GM18502 (cell line): ENCODE measurements around the gene LMX1A.

Experiments used
- ATAC-seq: cut with Tn5 transposase; IDR thresholded peaks from one replicate; pipeline ENCODE4 v1.9.1; 2021; ENCODE audit warnings: mild to moderate bottlenecking; ENCODE audit not compliant: unreplicated experiment, poor library complexity

LMX1A gene

GRCh38 chr1:165228111-165228655 lies 128.3 kb downstream of the LMX1A start:
- ATAC-seq: no peak

GRCh38 chr1:165226326-165226725 lies 130.2 kb downstream of the LMX1A start:
- ATAC-seq: no peak

DNA sequence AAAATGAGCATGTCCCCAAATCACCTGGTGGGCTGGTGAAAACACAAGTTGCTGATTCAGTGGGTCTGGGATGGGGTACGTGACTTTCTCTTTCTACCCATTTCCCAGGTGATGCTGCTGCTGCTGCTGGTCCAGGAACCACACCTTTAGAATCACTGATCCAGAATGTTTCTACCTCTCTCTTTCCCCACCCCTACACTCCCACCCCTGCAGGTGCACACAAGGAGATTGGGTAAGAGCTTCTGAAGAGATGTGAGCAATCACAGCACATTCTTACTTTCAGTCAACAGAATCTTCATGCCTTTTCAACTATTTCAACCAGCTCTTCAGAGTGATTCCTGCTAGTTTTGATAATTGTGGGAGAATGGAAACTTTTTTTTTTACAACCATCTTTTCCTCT lies 130.9 kb downstream of the LMX1A start:
- no peak for ATAC-seq

- ATAC-seq: no peak
Observed at GRCh38 chr1:165225062-165225461, 131.5 kb downstream of the LMX1A start.

DNA sequence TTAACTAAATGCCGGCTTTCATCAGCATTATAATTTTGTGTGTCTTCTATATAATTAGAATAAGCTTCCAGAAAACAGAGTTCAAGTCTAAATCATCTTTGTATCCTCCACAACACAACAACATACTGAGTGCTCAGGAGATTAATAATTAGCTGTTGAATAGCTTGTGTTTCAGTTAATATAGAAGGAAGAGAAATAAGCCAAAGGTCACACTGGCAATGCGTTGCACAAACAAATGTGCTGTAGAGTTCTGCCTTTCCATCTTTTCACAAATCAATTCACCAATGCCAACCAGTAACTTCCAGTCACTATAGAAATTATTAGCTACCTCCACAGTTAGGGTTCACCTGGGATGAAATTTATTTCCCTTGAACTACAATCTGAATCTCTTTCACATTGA lies 132.0 kb downstream of the LMX1A start:
- no peak for ATAC-seq

GRCh38 chr1:165222580-165222979 lies 133.9 kb downstream of the LMX1A start:
- no peak for ATAC-seq

- ATAC-seq: no peak
Observed at GRCh38 chr1:165218731-165219130, 137.8 kb downstream of the LMX1A start.

DNA sequence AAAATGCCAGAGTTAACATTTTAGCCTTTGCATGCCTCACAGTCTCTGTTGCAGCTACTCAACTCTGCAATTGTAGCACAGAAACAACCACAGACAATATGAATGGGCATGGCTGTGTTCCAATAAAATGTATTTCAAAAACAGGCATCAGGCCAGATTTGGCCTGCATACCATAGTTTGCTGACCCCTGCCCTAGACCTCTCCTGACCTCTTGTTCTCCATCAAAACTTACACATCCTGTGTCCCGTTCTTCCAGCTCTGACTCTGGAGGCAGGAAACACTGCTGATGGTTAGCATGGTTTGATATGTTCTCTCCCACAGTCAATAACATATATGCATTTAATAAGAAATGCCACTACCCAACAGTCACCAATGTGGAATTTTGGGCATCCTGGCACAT lies 138.6 kb downstream of the LMX1A start:
- ATAC-seq: no peak

DNA sequence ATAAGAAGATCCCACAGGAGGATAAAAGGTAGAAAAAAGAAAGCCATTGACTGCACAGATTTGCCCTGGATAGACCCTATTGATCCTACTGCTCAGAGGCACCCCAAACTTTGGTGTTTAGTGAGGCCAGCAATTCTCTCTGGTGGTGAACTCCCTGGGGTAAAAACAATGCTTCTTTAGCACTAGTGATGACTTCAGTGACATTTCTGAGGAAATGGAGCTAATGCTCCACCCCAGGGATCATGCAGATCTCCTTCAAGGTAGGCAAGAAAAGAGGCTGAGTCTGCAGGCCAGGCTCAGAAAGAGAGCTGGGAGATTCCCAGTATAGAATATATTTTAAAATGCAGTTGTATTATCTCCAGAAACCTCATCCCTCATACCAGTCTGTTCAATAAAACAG lies 140.3 kb downstream of the LMX1A start:
- ATAC-seq: no peak

- no peak for ATAC-seq
Observed at GRCh38 chr1:165215676-165216075, 140.8 kb downstream of the LMX1A start.

DNA sequence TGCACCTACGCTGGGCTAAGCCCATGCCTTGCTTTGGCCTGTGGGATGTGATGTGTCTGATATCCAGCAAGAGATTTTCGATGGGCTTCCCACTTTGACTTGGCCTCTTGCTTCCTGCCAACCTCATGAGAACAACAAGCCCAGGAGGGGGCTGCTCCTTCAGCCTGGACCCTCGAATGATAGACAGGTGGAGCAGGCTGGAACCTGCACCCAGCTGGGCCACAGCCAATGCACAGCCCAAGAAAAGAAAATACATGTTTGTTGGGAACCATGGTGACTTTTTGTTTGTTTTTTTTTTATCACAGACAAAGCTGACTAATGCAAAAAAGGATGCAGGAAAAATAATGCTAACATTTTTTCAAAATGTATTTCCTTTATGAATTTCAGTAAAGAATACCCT lies 144.3 kb downstream of the LMX1A start:
- no peak for ATAC-seq

DNA sequence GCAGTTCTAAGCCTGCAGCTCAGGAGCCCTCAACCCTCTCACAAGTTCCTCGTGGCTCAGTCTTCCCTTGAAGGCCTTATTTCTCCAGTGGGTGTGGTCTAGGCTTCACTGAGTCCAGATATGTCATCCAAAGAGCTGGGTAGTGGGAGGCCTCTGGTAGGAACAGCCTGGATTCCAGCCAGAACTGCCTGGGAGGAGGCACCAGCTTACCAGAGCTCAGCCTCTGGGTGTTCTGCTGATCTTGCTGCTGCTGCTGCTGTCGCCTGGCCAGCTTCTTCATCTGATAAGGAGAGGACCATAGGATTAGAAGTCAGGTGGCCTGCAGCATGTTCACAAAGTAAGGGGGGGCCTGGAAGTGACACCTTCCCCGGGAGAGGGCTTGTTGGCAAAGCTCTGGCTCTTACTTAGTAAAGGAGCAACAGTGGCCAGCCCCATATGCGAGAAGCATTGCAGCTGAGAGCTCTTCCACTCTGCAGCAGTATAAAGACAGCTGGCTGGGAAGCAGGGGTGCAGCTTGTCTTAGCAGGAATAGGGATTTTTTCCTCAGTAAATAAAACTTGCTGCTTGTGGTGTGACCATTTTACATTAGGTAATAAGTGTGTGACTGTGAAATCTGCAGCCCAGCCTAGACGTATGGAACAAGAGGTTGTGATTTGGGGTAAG lies 148.5 kb downstream of the LMX1A start:
- no peak for ATAC-seq

DNA sequence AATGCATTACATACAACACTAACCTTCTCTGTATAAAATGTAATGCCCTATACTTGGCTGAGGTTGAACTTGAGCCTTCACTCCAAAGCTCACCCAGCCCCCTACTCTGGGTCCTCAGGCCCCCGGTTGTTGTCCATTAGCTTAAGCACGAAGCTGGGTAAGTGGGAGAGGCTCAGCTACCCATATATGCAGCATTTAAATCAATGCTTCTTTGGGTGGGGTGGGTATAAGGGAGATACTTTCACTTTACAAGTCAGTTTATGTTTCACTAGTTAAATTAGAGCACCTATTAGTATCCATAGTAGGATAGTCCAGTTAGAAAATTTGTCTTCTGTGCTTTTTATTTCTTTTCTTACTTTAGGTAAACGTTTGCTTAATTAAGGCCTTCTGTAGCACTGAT lies 151.4 kb downstream of the LMX1A start:
- no peak for ATAC-seq

- ATAC-seq: no peak
Observed at GRCh38 chr1:165204548-165204947, 152.0 kb downstream of the LMX1A start.

- no peak for ATAC-seq
Observed at GRCh38 chr1:165191087-165191486, 165.4 kb downstream of the LMX1A start.

DNA sequence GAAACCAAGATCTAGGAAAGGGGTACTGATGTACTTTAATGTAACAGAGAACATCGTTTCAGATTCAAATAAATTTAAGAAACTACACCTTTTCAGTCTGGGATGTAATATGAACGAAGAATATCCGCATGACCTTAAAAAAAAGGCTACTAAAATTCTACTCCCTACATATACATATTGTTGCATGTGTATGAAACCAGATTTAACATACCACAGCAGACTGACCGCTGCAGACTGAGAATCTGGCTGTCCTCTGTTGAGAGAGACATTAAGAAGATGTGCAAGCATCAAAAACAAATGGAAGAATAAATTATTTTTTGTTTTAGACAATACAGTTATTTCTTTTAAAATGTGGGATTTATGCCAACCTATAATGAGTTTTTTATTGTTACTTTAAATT lies 166.6 kb downstream of the LMX1A start:
- no peak for ATAC-seq

DNA sequence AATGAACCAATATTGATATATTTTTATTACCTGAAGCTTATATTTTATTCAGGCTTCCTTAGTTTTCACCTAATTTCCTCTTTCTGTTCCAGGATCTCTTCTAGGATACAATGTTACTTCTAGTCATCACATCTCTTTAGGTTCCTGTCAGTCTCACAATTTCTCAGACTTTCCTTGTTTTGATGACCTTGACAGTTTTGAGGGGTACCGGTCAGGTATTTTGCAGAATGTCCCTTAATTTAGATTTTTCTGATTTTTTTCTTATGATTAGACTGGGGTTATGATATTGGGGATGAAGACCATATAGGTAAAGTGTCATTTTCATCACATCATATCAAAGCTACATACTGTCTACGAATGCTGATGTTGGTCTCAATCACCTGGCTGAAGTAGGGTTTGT lies 167.5 kb downstream of the LMX1A start:
- no peak for ATAC-seq

- ATAC-seq: no peak
Observed at GRCh38 chr1:165187031-165188009, 169.2 kb downstream of the LMX1A start.

- no peak for ATAC-seq
Observed at GRCh38 chr1:165185161-165185889, 171.2 kb downstream of the LMX1A start.

- no peak for ATAC-seq
Observed at GRCh38 chr1:165182975-165183374, 173.5 kb downstream of the LMX1A start.

DNA sequence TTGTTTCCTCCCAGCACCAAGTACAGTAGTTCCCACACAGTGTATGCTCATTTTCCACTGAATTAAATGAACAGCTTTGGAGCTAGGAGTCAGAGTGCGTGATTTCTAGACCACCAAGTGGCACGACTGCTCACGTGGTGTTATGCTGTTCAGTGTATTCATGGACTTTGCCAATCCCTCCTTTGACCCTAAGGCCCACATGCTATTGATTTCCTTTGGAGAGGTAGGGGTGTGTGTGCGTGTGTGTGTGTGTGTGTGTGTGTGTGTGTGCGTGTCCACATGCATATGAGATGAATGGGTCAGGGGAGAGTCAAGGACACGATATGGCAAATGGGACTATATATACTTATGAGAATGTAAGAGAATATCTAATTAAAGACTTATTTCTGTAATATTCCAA lies 177.2 kb downstream of the LMX1A start:
- no peak for ATAC-seq
